HL-60/S4 treated with phorbol 12-myristate 13-acetate at 8.2 ng/mL for 4 days and 3 days (cell line): ENCODE results near the gene MEF2C.

Experiments
- in situ Hi-C: fragments of 300-500 bp; cut with MboI; formaldehyde crosslinking; loops from 2 replicates; pipeline ENCODE4 v1.15.0; 2022; ENCODE audit warnings: low sequenced_read_pairs

The MEF2C gene

DNA sequence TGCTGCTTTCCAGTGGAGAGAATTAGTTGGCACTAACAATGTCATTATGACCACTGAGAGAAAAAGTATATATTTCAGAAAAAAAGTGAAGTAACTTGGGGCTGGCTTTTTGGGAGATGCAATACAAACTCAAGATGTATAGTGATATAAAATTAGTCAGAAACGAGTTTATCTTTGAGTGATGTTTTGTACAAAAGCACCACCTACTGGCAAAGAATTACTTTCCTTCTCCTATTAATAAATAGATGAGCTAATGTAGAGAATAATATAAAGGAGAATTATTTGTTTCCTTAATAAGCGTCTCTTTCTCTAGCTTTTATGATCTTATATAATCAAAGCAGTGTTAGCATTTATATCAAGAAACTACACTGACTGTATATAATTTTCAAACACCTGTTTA, 158.8 kb downstream of the MEF2C start:
- in situ Hi-C loops: no loop called here

DNA sequence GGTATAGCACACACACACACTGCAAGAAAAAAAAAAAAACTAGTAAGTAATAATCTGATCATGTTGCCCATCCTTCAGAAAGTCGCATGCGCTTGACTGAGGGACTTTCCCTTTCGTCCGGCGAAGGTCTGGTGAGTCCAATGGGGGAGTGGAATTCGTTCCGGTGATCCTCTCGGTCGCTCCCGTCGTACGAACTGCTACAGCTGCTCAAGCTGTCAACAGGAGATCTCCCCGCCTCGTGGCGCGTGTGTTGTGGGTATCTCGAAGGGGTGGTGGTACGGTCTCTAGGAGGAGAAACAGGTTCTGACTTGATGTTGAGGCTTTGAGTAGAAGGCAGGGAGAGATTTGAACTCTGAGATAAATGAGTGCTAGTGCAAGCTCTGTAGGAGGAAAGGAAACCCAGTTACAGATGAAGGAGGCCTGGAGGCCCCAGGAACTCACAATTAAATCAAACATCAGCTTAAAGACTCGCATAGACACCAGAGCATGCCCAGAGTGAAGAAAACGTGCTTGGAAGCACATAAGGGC, 160.4 kb downstream of the MEF2C start:
- in situ Hi-C loops: no loop called here

DNA sequence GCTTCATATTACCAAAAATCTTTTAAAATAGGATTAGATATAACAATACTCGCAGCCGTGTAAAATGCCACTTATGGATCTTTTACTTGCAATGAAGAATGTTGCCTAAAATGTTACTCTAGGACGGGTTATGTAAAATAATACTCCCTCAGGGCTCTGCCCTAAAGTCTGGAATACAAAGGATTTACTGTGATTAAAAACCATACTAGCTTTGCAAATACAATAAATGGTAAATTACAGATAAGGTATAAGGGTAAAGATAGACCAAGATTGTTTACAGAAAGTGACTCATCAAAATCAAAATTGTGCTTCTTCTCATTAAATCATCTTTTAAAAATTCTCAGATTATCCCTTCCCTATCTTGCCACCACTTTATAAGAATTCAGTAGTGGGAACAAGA, 163.6 kb downstream of the MEF2C start:
- in situ Hi-C loops: no loop called here

DNA sequence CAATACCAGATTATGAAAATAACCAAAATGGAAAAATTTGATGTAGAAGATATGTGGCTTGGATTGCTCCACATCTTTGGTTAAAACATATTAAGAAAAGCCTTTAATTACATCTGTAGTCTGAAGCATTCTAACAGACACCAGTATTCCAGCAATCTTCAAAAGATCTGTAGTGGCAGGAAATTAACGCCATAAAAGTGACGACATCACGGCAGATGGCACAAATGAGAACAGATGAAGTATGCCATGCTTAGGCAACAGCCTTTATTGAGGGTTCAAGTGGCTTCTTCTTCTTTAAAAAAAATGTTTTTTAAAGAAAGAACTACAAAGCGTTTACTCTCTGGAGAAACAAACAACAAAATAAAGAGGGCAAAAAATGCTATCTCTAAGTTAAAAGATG, 164.2 kb downstream of the MEF2C start:
- in situ Hi-C loops: no loop called here

DNA sequence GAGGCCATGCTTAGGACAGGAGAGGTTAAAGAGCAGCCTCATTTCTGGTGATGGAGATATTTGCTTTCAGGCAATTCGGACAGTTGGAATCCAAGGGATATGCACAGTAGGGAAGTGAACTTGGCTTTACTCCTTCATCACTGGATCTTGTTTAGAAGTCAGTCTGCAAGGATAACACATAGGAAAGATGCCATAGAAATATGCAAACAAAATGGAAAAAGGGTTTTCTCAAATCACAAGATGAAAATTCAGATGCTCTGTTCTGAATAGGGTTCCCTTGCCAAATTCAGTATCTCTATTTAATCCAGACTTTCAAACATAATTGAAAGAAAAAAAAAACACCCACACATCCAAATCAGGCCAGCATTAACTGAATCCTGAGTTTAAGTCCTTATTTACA, 166.9 kb downstream of the MEF2C start:
- in situ Hi-C loops: no loop called here

DNA sequence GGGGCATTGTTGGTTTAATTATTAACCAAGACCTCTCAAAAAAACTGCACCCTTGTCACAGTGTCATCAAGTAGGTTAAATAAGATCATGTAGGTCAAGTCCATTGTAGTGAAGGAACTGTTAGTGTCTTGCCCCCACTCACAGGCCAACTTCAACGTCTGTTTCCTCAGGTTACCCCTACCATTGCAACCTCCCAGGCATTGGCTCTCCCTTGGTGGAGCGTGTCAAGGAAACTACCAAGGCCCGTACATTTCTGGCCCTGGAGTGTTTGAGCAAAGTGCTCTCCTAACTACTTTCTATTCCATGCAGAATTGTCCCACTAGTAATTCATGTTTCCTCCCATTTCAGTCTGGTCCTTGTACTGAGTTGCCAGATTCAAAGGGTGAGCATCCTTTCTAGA, 167.5 kb downstream of the MEF2C start:
- in situ Hi-C loops: no loop called here

DNA sequence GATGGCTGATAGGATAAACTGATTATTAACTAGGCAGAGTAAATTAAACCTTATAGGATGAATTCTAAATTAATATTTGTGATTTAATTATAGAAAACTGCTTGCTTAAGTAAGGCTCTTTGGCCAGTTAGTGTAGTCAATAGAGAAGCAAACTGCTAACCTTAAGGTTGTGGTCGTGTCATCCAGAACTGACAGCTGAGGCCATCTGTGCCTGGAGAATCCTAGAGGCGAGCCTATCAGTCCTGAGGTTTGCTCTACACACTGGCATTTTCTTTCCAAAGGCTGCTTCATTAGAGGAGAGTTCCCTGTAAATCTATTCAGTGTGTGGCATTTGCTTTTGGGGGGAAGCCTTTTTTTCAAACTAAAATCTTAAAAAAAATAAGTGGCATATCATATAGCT, 169.2 kb downstream of the MEF2C start:
- in situ Hi-C loops: no loop called here

DNA sequence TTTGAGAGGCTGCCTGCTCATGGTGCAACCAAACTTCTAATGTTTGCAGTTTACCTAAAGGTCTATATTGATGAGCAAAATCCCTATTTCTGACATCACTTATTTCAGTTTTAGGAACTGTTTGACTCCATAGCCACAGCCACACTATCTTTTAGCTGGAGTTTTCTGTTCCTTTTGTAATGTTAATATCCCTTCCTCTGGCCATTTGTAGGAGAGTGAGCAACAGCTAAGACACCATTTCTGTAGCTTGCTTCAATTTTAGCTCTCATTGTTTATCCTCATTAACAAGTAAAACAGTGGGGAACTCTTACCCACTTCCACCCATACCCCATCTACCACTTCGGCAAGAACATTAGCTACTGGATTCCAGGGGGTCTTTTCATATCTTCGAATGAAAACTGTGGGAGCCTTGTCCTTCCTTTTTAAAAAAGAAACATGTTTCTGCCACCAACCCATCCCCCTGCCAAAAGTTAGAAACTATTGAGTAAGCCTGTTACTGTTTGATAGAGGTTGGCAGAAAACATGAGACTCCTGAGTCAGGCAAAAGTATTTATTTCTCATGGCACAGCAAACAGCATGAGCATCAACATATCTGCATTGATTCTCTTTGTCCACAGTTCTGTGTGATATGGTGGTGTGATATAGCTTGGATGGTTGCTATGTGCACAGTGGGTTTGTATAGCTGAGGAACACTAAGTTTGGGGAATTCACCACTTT, 174.1 kb downstream of the MEF2C start:
- in situ Hi-C loops: no loop called here

DNA sequence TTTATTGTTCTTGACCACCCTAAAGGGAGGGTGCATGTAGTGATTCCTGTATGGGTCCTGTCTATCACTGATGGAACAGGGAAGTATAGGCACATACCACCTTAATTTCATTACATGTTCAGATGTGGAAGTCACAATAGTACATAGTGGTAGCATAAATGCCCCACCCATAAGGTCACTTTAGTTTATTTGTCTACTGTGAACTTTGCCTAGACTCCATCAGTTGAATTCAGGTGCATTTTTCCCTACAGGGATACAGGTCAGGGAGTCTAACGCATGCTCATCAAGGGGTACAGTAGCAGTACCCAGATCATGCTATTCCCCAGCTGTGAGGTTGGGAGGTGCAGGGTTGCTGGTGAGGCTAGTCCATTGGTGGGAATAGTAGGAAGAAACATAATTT, 175.0 kb downstream of the MEF2C start:
- in situ Hi-C loops: no loop called here

DNA sequence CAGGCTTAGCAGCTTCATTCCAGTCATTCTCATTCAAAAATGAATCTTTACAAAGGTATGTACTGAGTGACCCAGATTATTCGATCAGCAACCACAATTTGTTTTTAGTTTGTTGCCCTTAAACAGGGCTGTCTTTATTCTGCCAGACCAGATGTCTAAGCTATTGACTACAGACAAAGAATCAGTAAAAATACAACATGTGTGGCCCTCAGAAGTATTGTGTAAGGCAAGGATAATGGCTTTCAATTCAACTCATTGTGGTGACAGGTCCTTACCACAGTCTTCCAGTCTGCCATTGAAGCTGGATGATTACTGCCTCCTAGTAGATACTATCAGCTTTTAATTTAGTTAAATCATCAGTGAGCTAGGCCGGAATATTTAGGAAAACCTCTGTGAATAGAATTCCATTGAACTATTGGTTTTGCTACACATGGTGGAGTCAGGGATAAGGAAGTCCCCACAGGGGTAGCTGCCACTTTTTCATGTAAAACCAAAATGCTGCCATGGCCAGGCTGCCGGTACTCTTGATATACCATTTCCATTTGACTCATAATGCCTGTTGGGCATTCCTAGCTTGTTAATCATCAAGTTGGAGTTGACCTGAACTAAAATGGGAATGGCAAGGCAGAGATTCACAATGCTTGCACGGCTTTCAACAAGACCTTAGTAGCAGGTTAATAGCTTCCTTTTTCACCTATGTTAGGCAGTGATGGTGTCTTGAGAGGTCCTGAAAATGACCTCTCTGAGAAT, 175.6 kb downstream of the MEF2C start:
- in situ Hi-C loops: no loop called here

DNA sequence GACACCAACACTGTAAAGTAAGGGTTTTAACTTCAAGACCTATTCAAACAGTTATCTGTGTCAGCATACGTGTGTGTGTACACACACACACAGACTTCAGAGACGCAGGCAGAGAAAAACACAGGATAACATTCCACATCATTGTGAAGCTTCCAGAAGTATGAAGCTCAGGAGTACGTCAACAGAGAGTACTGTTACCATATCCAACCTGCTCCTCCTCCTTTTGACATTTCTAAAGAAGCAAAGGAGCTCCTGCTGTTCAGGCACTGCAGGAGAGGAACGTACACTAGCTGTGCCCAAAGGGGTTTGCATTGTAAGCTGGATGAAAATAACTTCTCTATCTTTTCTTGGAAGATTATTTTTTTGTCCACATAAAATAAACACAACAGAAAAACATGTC, 180.7 kb downstream of the MEF2C start:
- in situ Hi-C loops: no loop called here

DNA sequence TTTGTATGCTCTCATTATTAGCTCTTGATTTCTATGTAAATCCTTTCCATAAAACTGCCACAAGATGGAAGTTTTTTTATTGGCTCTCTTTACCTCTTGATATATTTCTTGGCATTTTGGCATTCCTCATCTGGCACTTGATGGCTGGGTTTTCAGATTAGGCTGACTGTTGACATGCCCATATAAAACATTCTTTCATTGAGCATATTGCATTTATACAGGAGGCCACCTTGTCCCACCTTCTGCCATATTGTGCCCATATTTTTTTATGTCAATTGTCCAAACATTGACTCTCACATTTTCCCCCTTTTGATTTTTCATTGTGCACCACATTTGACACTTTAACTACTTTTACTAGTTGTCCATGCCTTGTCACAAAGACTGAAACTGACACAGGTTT, 182.9 kb downstream of the MEF2C start:
- in situ Hi-C loops: no loop called here

DNA sequence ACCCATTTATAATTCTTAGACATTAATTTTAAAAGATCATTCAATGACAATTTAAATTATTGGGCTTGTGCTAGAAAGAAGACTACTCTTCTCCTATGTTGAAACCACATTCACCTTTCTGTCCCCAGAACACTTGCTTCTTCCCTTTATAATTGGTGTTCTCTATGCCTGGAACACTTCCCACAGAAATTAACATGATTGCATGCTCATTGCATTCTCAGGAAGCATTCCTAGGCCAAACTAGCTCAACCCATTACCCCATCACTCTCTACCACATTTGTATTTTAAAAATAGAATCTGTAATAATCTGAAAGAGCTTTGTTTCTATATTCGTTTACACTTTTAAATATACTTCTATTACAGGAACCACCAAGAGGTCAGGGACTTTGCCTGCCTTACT, 184.7 kb downstream of the MEF2C start:
- in situ Hi-C loops: loop anchor here (25.0 kb wide), 1 partner anchor 911 kb away; no protein-coding TSS in a partner anchor

DNA sequence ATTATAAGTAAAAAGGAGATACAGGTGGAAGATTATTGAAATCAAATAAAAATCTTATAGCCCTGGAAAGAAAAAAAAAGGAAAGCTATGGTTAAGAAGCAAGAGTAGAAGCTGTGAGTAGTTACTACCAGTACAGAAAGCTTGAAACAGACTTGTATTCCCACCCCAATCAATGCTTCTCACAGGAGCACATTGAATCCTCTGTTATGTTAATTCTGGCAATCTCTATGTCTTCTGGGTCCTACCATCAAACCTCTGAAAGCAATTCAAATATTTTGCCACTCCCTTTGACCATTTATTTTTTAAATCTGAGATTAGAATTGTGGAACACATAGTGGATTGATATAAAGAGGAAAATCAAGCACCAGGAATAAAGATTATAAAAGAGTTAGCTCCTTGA, 186.5 kb downstream of the MEF2C start:
- in situ Hi-C loops: loop anchor here (25.0 kb wide), 1 partner anchor 909 kb away; no protein-coding TSS in a partner anchor

DNA sequence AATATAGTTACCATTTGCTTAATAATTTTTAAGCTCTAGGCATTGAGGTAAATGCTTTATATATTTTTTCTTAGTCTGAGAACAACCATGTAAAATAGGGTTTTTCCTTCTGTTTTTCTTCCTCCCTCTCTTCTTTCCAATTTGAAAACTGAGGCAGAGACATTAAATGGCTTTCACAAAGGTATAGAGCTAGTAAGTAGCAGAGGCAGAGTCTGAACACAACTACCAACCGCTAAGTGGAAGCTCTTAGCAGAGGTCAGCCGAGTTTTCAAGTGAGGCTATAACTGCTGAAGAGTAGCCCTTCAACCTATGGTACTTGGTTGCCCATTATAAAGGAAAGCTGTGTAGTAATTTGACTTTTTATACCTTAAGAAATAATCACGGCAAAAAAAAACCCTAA, 187.1 kb downstream of the MEF2C start:
- in situ Hi-C loops: loop anchor here (25.0 kb wide), 1 partner anchor 909 kb away; no protein-coding TSS in a partner anchor

DNA sequence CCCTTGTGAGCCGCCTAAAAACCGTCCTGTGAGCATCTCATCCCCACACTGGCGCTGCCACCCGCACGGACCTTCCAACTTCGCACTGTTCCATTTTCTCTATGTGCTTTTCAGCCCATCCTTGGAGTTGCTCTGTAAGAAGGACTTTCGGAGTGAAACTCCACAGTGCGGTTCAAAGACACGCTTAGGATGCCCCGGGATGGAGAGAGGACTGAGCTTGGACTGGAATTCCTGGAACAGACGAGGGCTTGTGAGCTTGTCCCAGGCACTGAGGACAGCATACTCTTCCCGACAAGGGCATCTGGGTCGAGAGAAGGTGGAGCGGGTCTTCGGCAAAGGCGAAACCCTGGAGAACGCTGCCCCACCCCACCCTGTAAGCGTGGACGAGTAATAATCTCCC, 187.8 kb downstream of the MEF2C start:
- in situ Hi-C loops: loop anchor here (25.0 kb wide), 1 partner anchor 908 kb away; no protein-coding TSS in a partner anchor

DNA sequence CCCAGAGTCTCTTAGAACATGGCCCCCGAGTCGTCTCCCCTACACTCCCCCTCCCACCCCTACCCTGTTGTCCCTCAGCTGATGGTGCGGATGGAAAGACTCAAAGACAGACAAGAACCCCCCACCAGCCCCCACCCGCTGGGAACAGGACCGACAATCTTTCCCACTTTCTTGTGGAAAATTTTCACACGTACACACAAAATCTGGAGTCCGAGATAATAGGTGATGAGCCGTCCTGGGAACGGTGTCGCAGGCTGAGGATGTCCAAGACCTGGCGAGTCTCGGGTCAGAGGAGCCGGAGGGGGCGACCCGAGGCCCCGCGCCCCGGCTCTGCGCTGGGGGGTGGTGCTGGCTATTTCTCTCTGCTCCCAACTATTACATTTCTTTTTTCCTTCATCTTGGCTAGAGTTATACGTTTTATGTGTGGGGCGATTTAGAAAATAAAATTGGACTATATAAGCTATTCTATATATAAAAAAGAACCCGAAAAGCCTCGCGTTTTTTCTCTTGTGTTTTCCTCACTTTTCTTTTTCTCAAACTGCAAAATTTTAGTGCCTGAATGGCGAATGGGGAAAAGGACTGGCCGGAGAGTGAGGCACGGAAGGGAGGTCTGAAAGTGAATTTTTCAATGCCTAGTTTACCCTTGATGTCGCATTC, 188.8 kb downstream of the MEF2C start:
- in situ Hi-C loops: loop anchor here (25.0 kb wide), 1 partner anchor 907 kb away; no protein-coding TSS in a partner anchor

DNA sequence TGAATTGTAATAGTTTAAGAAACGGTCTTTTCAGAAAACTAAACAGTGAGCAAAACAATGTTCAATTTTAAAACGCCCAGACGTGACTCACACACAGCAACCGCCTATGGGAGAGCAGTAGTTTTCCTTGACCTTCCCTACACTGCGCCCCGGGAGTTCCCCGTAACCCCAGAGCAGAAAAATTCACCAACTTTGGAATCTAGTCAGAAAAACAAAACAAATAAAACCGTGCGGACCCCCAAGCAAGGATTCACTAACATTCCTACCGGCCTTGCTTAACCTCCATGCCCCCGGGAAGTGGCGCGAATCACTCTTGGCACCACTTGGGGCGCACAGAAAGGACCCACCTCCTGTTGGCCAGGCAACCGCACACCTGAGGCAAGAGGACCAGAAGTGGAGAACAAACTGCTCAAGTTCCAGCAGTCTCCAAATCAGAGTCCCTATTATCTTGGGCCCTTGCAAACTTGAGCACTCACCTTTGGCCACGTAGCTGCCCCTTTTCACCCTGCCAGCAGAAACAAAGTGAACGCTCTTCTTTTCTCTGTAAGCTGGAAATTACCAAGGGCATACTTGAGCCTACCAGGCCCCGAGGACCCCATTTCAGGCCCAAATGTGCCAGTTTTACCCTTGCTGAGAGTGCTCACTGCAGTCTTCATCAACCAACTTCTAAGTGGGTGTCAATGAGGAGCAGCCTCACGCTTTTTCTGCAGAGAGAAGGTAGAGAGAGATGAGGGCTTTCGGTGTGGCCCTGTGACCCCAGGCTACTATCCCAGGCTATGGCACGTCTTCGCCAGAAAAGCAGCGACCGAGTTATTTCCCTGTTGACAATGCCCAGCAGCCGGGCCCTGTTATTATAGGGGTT, 189.7 kb downstream of the MEF2C start:
- in situ Hi-C loops: loop anchor here (25.0 kb wide), 1 partner anchor 906 kb away; no protein-coding TSS in a partner anchor

DNA sequence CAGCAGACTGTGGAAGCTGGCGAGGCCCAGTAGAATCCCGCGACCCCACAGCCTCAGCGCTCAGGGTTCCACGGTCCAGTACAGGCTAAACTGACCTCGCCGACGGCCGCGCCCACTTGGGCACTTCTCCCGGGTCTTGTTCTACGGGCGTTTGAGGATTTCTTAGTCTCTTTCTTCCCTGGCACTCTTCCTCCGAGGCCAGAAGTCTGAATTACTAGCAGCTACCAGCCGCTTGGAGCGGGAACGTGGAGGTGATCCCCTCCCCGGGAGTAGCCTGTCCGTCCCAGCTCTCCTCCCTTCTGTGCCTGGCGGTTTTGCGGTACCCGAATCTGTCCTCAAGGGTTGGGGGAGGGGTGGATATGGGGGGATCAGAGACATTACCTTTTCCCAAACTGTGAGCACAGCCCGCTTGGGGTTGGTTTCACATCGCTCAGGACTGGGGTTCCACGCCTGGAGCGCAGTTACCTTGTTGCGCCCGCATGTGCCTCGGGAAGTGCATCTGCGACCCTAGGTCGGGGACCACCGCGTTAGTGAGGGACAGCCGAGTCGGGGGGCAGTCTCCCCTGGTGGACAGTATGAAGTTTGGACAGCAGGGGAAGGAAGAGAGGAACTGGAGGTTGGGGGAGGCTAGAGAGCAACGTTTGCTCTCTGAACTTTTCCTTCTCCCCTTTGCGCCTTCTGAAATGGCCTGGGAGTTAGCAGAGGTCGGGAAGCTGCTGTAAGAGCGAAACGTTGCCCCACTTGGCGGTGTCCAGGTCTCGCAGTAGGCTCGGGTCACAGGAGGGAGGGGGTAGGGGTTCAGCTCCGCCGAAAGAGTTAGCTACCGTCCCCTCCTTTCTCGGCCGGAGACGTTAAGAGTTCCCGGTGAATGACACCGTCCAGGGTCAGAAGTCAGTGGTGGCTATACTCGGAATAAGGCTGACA, 190.8 kb downstream of the MEF2C start:
- in situ Hi-C loops: loop anchor here (25.0 kb wide), 1 partner anchor 905 kb away; no protein-coding TSS in a partner anchor
